NCI-H446 treated with DMSO at 0.1 percent for 48 hours (cell line): ENCODE measurements around the gene ERBB3.
A peak's percentile ranks its signal among the peaks of the same experiment; 100 is the strongest.
"Not testable (repeated sequence)": the region's sequence is repeated elsewhere in the genome, so short reads cannot be mapped to it uniquely, and the experiment has no call there.

Source experiments
- DNase-seq: peaks from one replicate; lab custom pipeline; 2025; lab: John Stamatoyannopoulos, UW

ERBB3 gene

GRCh38 chr12:56114084-56114483 lies 34.1 kb downstream of the ERBB3 start:
- no peak for DNase-seq

DNA sequence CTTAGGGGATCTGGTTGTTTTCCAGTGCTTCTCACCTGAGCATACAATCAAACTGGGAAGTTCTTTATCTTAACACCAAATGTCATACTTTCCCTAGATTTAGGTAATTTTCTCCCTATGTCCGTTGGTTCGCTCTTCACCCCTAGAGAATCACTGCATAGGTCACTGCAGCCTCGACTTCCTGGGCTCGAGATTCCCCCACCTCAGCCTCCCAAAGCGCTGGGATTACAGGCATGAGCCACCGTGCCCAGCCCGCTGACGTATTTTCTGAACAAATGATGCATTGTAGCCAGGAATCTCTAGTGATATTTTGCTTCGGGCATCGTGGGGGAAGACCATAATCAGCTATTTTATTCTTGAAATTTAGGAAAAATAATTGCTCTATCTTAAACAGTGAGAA lies 35.4 kb downstream of the ERBB3 start:
- DNase-seq, result no peak

- DNase-seq, result peak; percentile 85
These were observed 36.5 kb downstream of the ERBB3 start, which contains the start of gene RPL41 for GRCh38 chr12:56116267-56117081. TSS of gene RPL41 (plus strand) at chr12:56116633.

GRCh38 chr12:56117082-56117706 lies 37.2 kb downstream of the ERBB3 start:
- DNase-seq, result not testable (repeated sequence)

- peak; percentile 99 for DNase-seq
These were observed 38.1 kb downstream of the ERBB3 start, which contains the start of gene ZC3H10 for GRCh38 chr12:56117778-56118687. TSS of gene ZC3H10 (plus strand) at chr12:56118266. CDS start at chr12:56120563, 2,297 bp downstream.

- no peak for DNase-seq
These were observed 38.9 kb downstream of the ERBB3 start for GRCh38 chr12:56118688-56119357.

- DNase-seq, result peak; percentile 77
These were observed 39.4 kb downstream of the ERBB3 start for GRCh38 chr12:56119361-56119796.

GRCh38 chr12:56120158-56120846 lies 40.3 kb downstream of the ERBB3 start:
- DNase-seq, result no peak

DNA sequence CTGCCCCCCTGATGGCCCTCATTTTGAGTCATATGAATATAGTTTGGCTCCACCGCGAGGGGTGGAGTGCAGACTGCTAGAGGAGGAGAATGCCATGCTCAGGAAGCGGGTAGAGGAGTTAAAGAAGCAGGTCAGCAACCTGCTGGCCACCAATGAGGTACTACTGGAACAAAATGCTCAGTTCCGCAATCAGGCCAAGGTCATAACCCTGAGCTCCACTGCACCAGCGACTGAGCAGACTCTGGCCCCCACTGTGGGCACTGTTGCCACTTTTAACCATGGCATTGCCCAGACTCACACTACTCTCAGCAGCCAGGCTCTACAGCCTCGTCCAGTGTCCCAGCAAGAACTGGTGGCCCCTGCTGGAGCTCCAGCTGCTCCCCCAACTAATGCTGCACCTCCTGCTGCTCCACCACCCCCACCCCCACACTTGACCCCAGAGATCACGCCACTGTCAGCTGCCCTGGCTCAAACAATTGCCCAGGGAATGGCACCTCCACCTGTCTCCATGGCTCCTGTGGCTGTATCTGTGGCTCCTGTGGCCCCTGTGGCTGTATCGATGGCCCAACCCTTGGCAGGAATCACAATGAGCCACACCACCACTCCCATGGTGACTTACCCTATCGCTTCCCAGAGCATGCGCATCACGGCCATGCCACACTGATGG lies 41.4 kb downstream of the ERBB3 start:
- no peak for DNase-seq

DNA sequence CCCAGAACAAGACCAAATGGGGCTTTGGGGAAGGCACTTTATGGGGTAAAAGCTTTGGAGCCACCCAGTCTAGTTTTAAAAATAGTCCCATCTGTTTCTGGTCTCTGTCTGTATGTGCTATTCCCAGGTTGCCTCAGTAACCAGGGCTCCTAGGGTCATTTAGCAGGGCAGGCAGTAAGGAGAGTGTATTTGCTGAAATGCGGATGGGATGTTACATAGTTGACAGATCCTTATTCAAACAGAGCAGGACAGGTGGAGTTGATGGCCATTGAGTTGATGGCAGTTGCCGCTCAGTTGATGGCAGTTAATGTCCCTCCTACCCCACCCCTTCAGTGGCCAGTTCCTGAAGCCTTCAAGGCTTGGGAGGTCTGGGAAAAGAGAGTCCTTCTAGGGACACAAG lies 42.7 kb downstream of the ERBB3 start:
- no peak for DNase-seq

DNA sequence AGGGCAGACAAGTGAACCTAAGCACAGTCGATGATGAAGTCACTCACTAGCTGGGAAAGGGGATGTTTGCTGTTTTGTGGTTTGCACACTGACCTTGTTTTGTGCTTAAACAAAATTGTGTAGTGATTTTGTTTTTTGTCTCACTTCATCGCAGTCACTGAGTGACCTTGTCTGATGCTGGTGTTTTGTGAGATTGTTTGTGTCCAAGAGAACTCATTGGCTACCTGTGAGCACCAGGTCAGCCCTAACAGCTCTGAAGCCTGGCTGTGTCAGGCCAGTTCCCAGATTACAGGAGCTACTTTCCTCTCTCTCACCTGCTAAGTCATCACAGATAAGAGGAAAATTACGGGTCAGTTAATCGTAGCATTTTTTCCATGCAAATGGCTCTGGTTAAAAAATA lies 44.2 kb downstream of the ERBB3 start:
- no peak for DNase-seq

DNA sequence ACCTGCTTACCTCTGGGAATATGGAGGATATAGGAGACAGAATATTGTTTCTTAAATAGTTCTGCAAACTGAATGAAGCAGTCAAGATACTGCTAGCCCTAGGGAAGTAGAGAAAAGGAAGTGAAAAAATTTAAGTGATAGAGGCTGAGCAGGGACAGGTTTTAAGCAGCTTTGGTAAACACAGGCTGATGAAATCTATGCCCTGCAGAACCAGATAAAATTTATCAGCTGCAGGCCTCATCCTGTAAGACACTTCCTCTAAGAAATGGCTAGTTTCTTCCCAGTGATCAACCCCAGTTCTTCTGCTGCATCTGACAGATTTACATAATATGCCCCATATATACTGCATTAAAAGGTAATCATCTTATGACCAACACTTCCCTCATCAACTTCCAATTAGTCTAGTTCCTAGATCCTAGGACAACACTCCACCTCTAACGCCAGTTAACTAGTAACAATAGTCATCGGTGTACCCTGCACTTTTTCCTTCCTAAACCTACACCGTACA lies 46.8 kb downstream of the ERBB3 start:
- DNase-seq, result no peak

DNA sequence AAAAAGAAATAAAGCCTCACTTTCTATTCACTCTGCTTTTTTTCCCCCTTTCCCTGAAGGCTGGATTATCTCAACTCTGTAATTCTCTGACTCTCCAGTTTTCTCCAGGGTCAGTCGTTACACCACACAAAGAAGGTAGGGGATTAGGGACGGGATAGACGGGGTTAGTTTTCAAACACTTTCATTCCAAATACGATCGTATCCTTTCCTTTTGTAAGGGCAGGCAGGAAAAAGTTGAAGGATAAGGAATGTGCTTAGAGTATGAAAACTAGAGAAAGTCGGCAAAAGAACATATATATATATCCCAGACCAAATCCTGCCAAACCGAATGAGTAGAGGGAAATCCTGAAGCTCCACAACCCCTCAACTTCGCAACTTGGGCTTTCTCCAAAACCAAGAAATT lies 47.5 kb downstream of the ERBB3 start:
- DNase-seq, result no peak

GRCh38 chr12:56127888-56128669 lies 48.1 kb downstream of the ERBB3 start, which contains the start of gene ESYT1:
TSS of gene ESYT1 (plus strand) at chr12:56128267. CDS start at chr12:56128320, 53 bp downstream.
- peak; percentile 99 for DNase-seq

DNA sequence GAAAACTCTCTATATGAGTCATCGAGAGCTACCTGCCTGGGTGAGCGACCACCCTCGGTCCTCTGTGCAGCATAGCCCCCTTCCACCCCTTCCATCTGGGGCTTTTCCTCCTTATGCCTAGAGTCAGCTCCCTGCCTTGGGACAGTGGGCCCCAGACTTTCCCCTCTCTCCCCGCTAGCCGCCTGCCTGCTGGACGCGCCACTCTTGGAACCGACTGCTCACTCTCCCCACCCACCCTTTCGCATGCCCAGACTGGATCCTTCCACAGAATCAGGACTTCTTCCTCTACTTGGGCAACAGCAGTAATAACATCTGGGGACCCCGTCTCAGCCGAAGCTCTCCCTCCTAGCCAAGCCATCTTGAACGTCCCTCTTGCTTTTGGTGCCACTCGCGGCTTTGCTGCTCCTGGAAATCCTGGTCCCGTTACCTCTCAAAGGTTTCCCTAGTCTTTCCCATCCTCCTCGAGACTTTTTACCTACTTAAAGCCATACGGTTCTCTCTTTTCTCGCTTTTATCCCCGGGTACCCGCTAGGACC lies 48.8 kb downstream of the ERBB3 start:
- DNase-seq, result no peak

DNA sequence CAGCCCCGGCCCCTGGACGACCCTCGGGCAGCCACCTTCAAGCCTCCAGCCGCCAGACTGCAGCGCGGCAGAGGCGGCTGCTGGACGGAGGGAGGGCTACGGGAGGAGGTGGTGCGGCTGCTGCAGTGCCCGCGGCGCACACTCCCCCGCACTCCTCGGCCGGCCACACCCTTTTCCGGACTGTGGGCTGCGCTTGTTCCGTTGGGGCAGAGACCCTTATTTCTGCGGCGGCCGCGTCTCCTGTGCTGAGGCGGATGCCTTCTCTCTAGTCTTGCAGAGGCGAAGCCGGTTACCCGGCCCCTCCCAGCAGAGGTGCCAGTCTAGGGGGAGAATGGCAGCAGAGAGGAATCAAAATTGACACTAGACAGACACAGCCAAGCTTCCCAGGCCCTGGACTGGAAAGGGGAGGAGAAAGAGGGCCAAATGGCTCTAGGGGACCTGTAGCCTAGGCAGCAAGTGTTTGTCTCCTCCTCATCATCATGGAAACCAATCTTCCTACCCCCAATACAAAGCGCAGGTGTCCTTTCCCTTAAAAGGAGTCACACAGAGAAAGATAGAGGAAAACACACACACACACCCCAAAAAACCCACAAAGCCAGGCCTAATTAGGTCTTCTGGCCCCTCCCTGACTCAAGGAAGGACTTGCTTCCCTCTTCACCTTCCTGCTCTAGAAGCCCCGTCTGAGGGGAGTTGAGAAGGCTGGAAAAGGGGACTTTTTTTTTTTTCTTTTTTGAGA lies 49.4 kb downstream of the ERBB3 start:
- DNase-seq, result no peak

GRCh38 chr12:56129942-56130495 lies 50.1 kb downstream of the ERBB3 start:
- DNase-seq, result no peak

DNA sequence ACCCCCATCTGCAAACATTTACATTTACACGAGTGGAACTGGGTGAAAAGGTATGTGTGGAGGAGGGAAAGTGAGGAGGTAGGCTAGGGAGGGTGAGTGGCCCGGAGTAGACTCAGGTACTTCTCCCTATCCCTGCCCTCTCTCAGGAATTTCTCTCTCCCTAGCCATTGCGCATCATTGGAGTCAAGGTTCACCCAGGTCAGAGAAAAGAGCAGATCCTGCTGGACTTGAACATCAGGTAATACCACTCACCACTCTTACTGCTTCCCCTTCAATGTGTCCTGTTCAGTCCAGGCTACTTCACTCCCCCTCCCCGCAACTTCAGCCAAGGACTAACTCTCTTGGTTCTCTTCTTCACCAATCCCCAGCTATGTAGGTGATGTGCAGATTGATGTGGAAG lies 50.9 kb downstream of the ERBB3 start:
- DNase-seq, result no peak
